MM.1S (cell line): Measurements from ENCODE around the gene SIK2.

Experiments used
- CTCF ChIP-seq: fragments of 300-600 bp; sonication (generic); IDR thresholded peaks from 2 replicates; pipeline ENCODE4 v1.5.1; 2016; ENCODE audit warnings: antibody characterized with exemption, low read length, mixed read lengths
- EZH2 ChIP-seq: fragments of 300-600 bp; sonication (generic); optimal IDR thresholded peaks from 2 replicates; pipeline ENCODE3; 2017; ENCODE audit warnings: low read depth, mild to moderate bottlenecking, antibody characterized with exemption, low read length, mixed read lengths
- EZH2phosphoT487 ChIP-seq: fragments of 300-600 bp; sonication (generic); IDR thresholded peaks from 2 replicates; pipeline ENCODE4 v1.6.1; 2018; ENCODE audit warnings: antibody characterized with exemption, low read length

GRCh38 chr11:111671383-111671782 is 69.1 kb downstream of the SIK2 start:
- TF ChIP-seq CTCF (no peak), EZH2 (no peak), EZH2phosphoT487 (no peak)
